HCT116 (cell line): ENCODE results near the gene LSM4. TPM values are rescaled to one million over a fixed set of nuclear protein-coding genes. Genes with fewer than 3 reads are reported as not detected.

Experiments used
- ATAC-seq: fragments of 200-7000 bp; cut with Tn5 transposase; 2 replicates; pipeline ENCODE4 v1.9.1; 2020; ENCODE audit warnings: mild to moderate bottlenecking, moderate library complexity
- BruUV-seq: library from RNA; stranded (reverse); fragments of 400-500 nt; replicated peaks from 2 replicates; lab custom pipeline; 2021; lab: Mats Ljungman, UMichigan
- CTCF ChIA-PET: fragments of 300-600 bp; sonication (Branson Sonifier 250); formaldehyde crosslinking; loops from one replicate; lab custom pipeline; 2021; ENCODE audit warnings: antibody characterized with exemption; lab: Charles Lee
- POLR2A ChIA-PET: fragments of 300-600, 350-600 bp; sonication (Branson Sonifier 250); formaldehyde crosslinking; loops from one replicate; lab custom pipeline; 2021; ENCODE audit warnings: antibody characterized with exemption; lab: Charles Lee
- RAD21 ChIA-PET, 2 experiments: fragments of 300-600 bp; sonication (Branson Sonifier 250); formaldehyde crosslinking; loops; one replicate each; lab custom pipeline; 2023; ENCODE audit warnings: low total read pairs in 2 of 2; ENCODE audit not compliant: uncharacterized antibody in 2 of 2, unreplicated experiment in 2 of 2, low non-redundant PET in 1 of 2; lab: Charles Lee
- DNase-seq: peaks from one replicate; pipeline ENCODE4 v3.0.0-alpha.2; 2010; ENCODE audit warnings: low read depth, low spot score
- H2AFZ ChIP-seq: fragments of 200-600 bp; shearing (Covaris generic), sonication (generic); 2 replicates; pipeline ENCODE4 v1.6.1; 2017; ENCODE audit warnings: low read depth, mixed run types, mixed read lengths, antibody characterized with exemption, low read length; ENCODE audit not compliant: poor library complexity, severe bottlenecking
- H3K27ac ChIP-seq: 2 replicates; pipeline ENCODE4 v1.5.1; 2012; ENCODE audit warnings: low read depth, low read length
- H3K27me3 ChIP-seq: fragments of 200-600 bp; sonication (generic); 2 replicates; pipeline ENCODE4 v1.6.1; 2016; ENCODE audit warnings: mixed run types, low read length, mixed read lengths; ENCODE audit not compliant: insufficient read depth
- H3K36me3 ChIP-seq, 2 experiments: fragments of 200-500 bp in 1 of 2; fragments of 200-600 bp in 1 of 2; sonication (Bioruptor generic) in 1 of 2; sonication (generic) in 1 of 2; 2 replicates each; pipeline versions ENCODE4 v1.5.1 to v1.6.1; 2014 to 2016; ENCODE audit warnings: low read length in 2 of 2, inconsistent platforms in 1 of 2, mixed read lengths in 1 of 2, mixed run types in 1 of 2; ENCODE audit not compliant: insufficient read depth in 2 of 2, control insufficient read depth in 1 of 2
- H3K4me1 ChIP-seq, 2 experiments: fragments of 200-600 bp in 1 of 2; sonication (generic) in 1 of 2; 2 replicates each; pipeline versions ENCODE4 v1.5.1 to v1.6.1; 2012 to 2017; ENCODE audit warnings: low read length in 2 of 2, inconsistent platforms in 1 of 2, mild to moderate bottlenecking in 1 of 2, mixed read lengths in 1 of 2, mixed run types in 1 of 2, moderate library complexity in 1 of 2; ENCODE audit not compliant: insufficient read depth in 2 of 2, control insufficient read depth in 1 of 2
- H3K4me2 ChIP-seq: fragments of 200-600 bp; sonication (generic); 2 replicates; pipeline ENCODE4 v1.6.1; 2017; ENCODE audit warnings: mixed run types, low read length, mixed read lengths
- H3K4me3 ChIP-seq, 2 experiments: fragments of 200-600 bp in 1 of 2; sonication (generic) in 1 of 2; replicated peaks in 1 of 2; 2 replicates each; pipeline ENCODE4 v1.5.1; 2011 to 2016; ENCODE audit warnings: low read length in 2 of 2, control low read depth in 1 of 2, low read depth in 1 of 2, mild to moderate bottlenecking in 1 of 2, mixed read lengths in 1 of 2, mixed run types in 1 of 2
- H3K79me2 ChIP-seq: fragments of 200-600 bp; sonication (generic); 2 replicates; pipeline ENCODE4 v1.6.1; 2017; ENCODE audit warnings: mild to moderate bottlenecking, mixed run types, low read length, moderate library complexity, mixed read lengths; ENCODE audit not compliant: insufficient read depth
- H3K9ac ChIP-seq: fragments of 200-600 bp; sonication (generic); 2 replicates; pipeline ENCODE4 v1.6.1; 2016; ENCODE audit warnings: low read length, mixed read lengths
- H3K9me2 ChIP-seq: fragments of 200-600 bp; sonication (generic), shearing (Covaris generic); 2 replicates; pipeline ENCODE4 v1.6.1; 2017; ENCODE audit warnings: mixed run types, mild to moderate bottlenecking, moderate library complexity; ENCODE audit not compliant: insufficient read depth
- H3K9me3 ChIP-seq, 2 experiments: fragments of 200-500 bp in 1 of 2; fragments of 200-600 bp in 1 of 2; sonication (Bioruptor generic) in 1 of 2; sonication (generic) in 1 of 2; 2 replicates each; pipeline ENCODE4 v1.6.1; 2014 to 2017; ENCODE audit warnings: low read length in 2 of 2, mixed read lengths in 2 of 2, inconsistent platforms in 1 of 2, low read depth in 1 of 2, mild to moderate bottlenecking in 1 of 2, mixed run types in 1 of 2, moderate library complexity in 1 of 2; ENCODE audit not compliant: control insufficient read depth in 1 of 2, insufficient read depth in 1 of 2
- H4K20me1 ChIP-seq: fragments of 200-600 bp; sonication (generic), shearing (Covaris generic); 2 replicates; pipeline ENCODE4 v1.6.1; 2017; ENCODE audit warnings: mixed run types, mild to moderate bottlenecking, moderate library complexity; ENCODE audit not compliant: insufficient read depth
- ATF3 ChIP-seq: IDR thresholded peaks from 2 replicates; pipeline ENCODE4 v1.6.1; 2012
- CBX3 ChIP-seq: IDR thresholded peaks from 2 replicates; pipeline ENCODE4 v1.6.1; 2012; ENCODE audit warnings: low read depth
- CEBPB ChIP-seq: IDR thresholded peaks from 2 replicates; pipeline ENCODE4 v1.6.1; 2012; ENCODE audit warnings: low read depth
- CTCF ChIP-seq, 3 experiments: fragments of 200-600 bp in 1 of 3; sonication (generic) in 1 of 3; IDR thresholded peaks in 2 of 3; conservative IDR thresholded peaks in 1 of 3; 2 replicates each; pipeline ENCODE4 v1.5.1; 2012 to 2017; ENCODE audit warnings: low read depth in 2 of 3, low read length in 2 of 3, antibody characterized with exemption in 1 of 3, borderline replicate concordance in 1 of 3, control low read depth in 1 of 3, mild to moderate bottlenecking in 1 of 3, mixed read lengths in 1 of 3, mixed run types in 1 of 3, moderate library complexity in 1 of 3; ENCODE audit not compliant: insufficient read depth in 1 of 3
- ELF1 ChIP-seq: IDR thresholded peaks from 2 replicates; pipeline ENCODE4 v1.6.1; 2012; ENCODE audit warnings: low read depth, borderline replicate concordance
- EZH2 ChIP-seq: fragments of 200-600 bp; sonication (generic); IDR thresholded peaks from 2 replicates; pipeline ENCODE4 v1.6.1; 2017; ENCODE audit warnings: antibody characterized with exemption, mixed run types
- EZH2phosphoT487 ChIP-seq: fragments of 200-600 bp; IDR thresholded peaks from 2 replicates; pipeline ENCODE4 v1.6.1; 2018; ENCODE audit warnings: antibody characterized with exemption, borderline replicate concordance
- FOSL1 ChIP-seq: IDR thresholded peaks from 2 replicates; pipeline ENCODE4 v1.6.1; 2012; ENCODE audit warnings: low read depth
- MAX ChIP-seq: IDR thresholded peaks from 2 replicates; pipeline ENCODE4 v1.6.1; 2012
- POLR2A ChIP-seq: IDR thresholded peaks from 2 replicates; pipeline ENCODE4 v1.7.0; 2011; ENCODE audit warnings: borderline replicate concordance; ENCODE audit not compliant: insufficient read depth, insufficient read length; ENCODE audit errors: extremely low read depth
- POLR2AphosphoS5 ChIP-seq: IDR thresholded peaks from 2 replicates; pipeline ENCODE4 v1.6.1; 2011; ENCODE audit warnings: mild to moderate bottlenecking, low read depth, low read length, moderate library complexity
- RAD21 ChIP-seq: IDR thresholded peaks from 2 replicates; pipeline ENCODE4 v1.6.1; 2012; ENCODE audit warnings: low read depth, mild to moderate bottlenecking
- REST ChIP-seq: IDR thresholded peaks from 2 replicates; pipeline ENCODE4 v1.6.1; 2012; ENCODE audit warnings: low read depth
- SIN3A ChIP-seq: IDR thresholded peaks from 2 replicates; pipeline ENCODE4 v1.6.1; 2012; ENCODE audit warnings: low read depth
- SP1 ChIP-seq: IDR thresholded peaks from 2 replicates; pipeline ENCODE4 v1.6.1; 2012; ENCODE audit warnings: low read depth
- SRF ChIP-seq: IDR thresholded peaks from 2 replicates; pipeline ENCODE4 v1.6.1; 2012; ENCODE audit warnings: low read depth
- TCF7L2 ChIP-seq: IDR thresholded peaks from 2 replicates; pipeline ENCODE4 v1.7.0; 2011; ENCODE audit warnings: borderline replicate concordance, inconsistent platforms; ENCODE audit not compliant: insufficient read depth, insufficient read length; ENCODE audit errors: extremely low read depth
- YY1 ChIP-seq: IDR thresholded peaks from 2 replicates; pipeline ENCODE4 v1.6.1; 2011; ENCODE audit warnings: low read length, low read depth, moderate library complexity, mild to moderate bottlenecking; ENCODE audit not compliant: insufficient replicate concordance; ENCODE audit errors: extremely low read depth
- ZFX ChIP-seq: fragments of 450-650 bp; IDR thresholded peaks from 2 replicates; pipeline ENCODE4 v1.6.1; 2017
- ZNF274 ChIP-seq: fragments of 200-500 bp; sonication (Bioruptor generic); IDR thresholded peaks from 2 replicates; pipeline ENCODE4 v1.6.1; 2014; ENCODE audit warnings: mild to moderate bottlenecking, low read depth, low read length, inconsistent platforms
- intact Hi-C: fragments of 100-400 bp; cut with micrococcal nuclease; formaldehyde crosslinking; loops from 2 replicates; pipeline ENCODE4 v1.10.0; 2022
- total RNA-seq: library from RNA; stranded (reverse); gene quantifications from one replicate; pipeline ENCODE4 v1.2.1, GENCODE V29; 2021; ENCODE audit not compliant: unreplicated experiment

The LSM4 gene
- total RNA-seq, 1 experiment from 2014 or later, result 400 TPM

GRCh38 chr19:18295034-18295451 is 27.8 kb downstream of the LSM4 start:
- RAD21 ChIA-PET, result no interaction called here
- Histone ChIP-seq H3K9me3 (no peaks in the 10 kb centered on the region), H3K36me3 (no peaks in the 10 kb centered on the region), H3K4me1 (peaks cover 33 to 71% of the 10 kb centered on the region in 2 experiments), H3K27ac (no peak overlapping the region), H3K4me2 (no peak overlapping the region), H2AFZ (no peak overlapping the region), H3K9ac (no peak overlapping the region), H3K79me2 (no peaks in the 10 kb centered on the region), H3K27me3 (no peaks in the 10 kb centered on the region), H3K9me2 (no peaks in the 10 kb centered on the region), H3K4me3 (no peak overlapping the region), H4K20me1 (no peaks in the 10 kb centered on the region)
- intact Hi-C loops, result no loop called here
- TF ChIP-seq SP1, result no peak
- TF ChIP-seq EZH2, result no peak
- TF ChIP-seq TCF7L2, result no peak
- no peak for TF ChIP-seq CEBPB
- no peak for TF ChIP-seq CTCF (IDR thresholded peaks at IDR 0.05 in 2 of 3, conservative IDR thresholded peaks at IDR 0.05 in 1 of 3; ENCODE audit: borderline replicate concordance in 1 of 3, insufficient read depth in 1 of 3, low read depth in 2 of 3, low read length in 2 of 3)
- TF ChIP-seq SIN3A, result no peak
- no peak for TF ChIP-seq ZNF274
- TF ChIP-seq RAD21, result no peak
- no peak for TF ChIP-seq REST
- TF ChIP-seq YY1, result no peak
- TF ChIP-seq ELF1, result no peak
- no peak for TF ChIP-seq FOSL1
- no peak for TF ChIP-seq CBX3
- TF ChIP-seq EZH2phosphoT487, result no peak
- no peak for TF ChIP-seq POLR2AphosphoS5
- no peak for TF ChIP-seq ZFX
- no peak for TF ChIP-seq SRF
- no peak for TF ChIP-seq ATF3
- no peak for TF ChIP-seq POLR2A
- no peak for TF ChIP-seq MAX
- ATAC-seq (no peak), DNase-seq (no peak)
- POLR2A ChIA-PET, result no interaction called here
- CTCF ChIA-PET, result no interaction called here
- BruUV-seq, result no TSS peak
